ENCODE measurements around the gene RTL3.

RTL3 gene

DNA sequence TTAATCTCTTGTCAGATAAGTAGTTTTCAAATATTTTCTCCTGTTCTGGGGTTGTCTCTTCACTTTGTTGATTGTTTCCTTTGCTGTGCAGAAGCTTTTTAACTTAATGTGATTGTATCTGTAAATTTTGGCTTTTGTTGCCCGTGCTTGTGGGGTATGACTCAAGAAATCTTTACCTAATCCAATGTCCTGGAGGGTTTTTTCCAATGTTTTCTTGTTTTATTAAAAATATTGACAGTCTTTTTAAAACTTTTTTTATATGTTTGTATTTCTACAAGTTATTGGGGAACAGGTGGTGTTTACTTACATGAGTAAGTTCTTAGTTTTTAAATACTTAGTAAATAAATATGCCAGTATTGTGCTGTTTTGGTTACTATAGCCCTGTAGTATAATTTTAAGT lies 44.9 kb downstream of the RTL3 start:
- no peak for DNase-seq
